Transverse colon (tissue), 4 donors: ENCODE measurements around the gene APMAP. TPM values are rescaled to one million over a fixed set of nuclear protein-coding genes. Genes with fewer than 3 reads are reported as not detected.
A peak's percentile ranks its signal among the peaks of the same experiment; 100 is the strongest.

Source experiments
- DNase-seq: peaks from one replicate; pipeline ENCODE4 v3.0.0-alpha.2; 2019
- H3K27ac ChIP-seq, 4 donors: fragments of 200-600 bp; sonication (generic); 2 replicates each; pipeline ENCODE4 v1.5.1; 2016 to 2018; ENCODE audit warnings: inconsistent platforms in 4 of 4
- H3K27me3 ChIP-seq: fragments of 200-600 bp; sonication (generic); 2 replicates; pipeline ENCODE4 v1.5.1; 2017; ENCODE audit warnings: inconsistent platforms
- H3K36me3 ChIP-seq, 4 donors: fragments of 200-600 bp; sonication (generic); 2 replicates each; pipeline ENCODE4 v1.5.1; 2017 to 2019; ENCODE audit warnings: inconsistent platforms in 4 of 4
- H3K4me1 ChIP-seq, 4 donors: fragments of 200-600 bp; sonication (generic); 2 replicates each; pipeline ENCODE4 v1.5.1; 2017 to 2020; ENCODE audit warnings: inconsistent platforms in 4 of 4
- H3K4me3 ChIP-seq, 4 donors: fragments of 200-600 bp; sonication (generic); 1 replicate in 1 of 4; 2 replicates in 3 of 4; pipeline versions ENCODE4 v1.5.1 to v1.6.1; 2017 to 2019; ENCODE audit warnings: inconsistent platforms in 4 of 4
- H3K9me3 ChIP-seq, 2 donors: fragments of 200-600 bp; sonication (generic); 2 replicates each; pipeline ENCODE4 v1.5.1; 2017 to 2019; ENCODE audit warnings: inconsistent platforms in 2 of 2
- CTCF ChIP-seq, 5 experiments: fragments of 200-600 bp in 3 of 5; fragments of 450-650 bp in 2 of 5; sonication (generic) in 3 of 5; IDR thresholded peaks; 1 replicate in 2 of 5; 2 replicates in 3 of 5; pipeline ENCODE4 v1.5.1; 2016 to 2017; ENCODE audit warnings: antibody characterized with exemption in 5 of 5, inconsistent platforms in 3 of 5, mild to moderate bottlenecking in 2 of 5, moderate library complexity in 1 of 5
- EP300 ChIP-seq: sonication (generic); formaldehyde crosslinking; IDR thresholded peaks from one replicate; pipeline ENCODE4 v1.6.1; 2017; ENCODE audit warnings: antibody characterized with exemption, low read depth
- POLR2A ChIP-seq: fragments of 450-650 bp; IDR thresholded peaks from one replicate; pipeline ENCODE4 v1.6.1; 2016; ENCODE audit warnings: antibody characterized with exemption, mild to moderate bottlenecking, moderate library complexity
- POLR2AphosphoS5 ChIP-seq, 3 donors: sonication (generic); formaldehyde crosslinking; IDR thresholded peaks; one replicate each; pipeline ENCODE4 v1.6.1; 2016; ENCODE audit warnings: antibody characterized with exemption in 3 of 3
- WGBS, 2 donors: methylation state at CpG; one replicate each; pipeline ENCODE4 v1.1.5; 2018; ENCODE audit warnings: low coverage in 1 of 2; 5-methylcytosine and 5-hydroxymethylcytosine counted together
- in situ Hi-C, 4 donors: fragments of 200-750 bp; cut with MboI; loops; one replicate each; pipeline versions ENCODE4 v1.15.0 to v1.15.1; 2017; ENCODE audit warnings: low sequenced_read_pairs in 3 of 4, low pct_ligation_motif_present in 1 of 4, low pct_unique_long_range_greater_than_20kb in 1 of 4
- intact Hi-C: fragments of 100-400 bp; cut with DNase I; formaldehyde crosslinking; loops from one replicate; pipeline ENCODE4 v1.15.1; 2023; ENCODE audit warnings: low total_unique reads
- total RNA-seq, 4 donors: library from RNA; depleted of rRNA; stranded (reverse); fragments of >200 nt; gene quantifications; one replicate each; pipeline ENCODE4 v1.1.0, GENCODE V29; 2016

APMAP gene
- total RNA-seq, 4 donors from 2014 or later, result 14.9 to 88.6 (median 50.2) TPM

- H3K4me3 ChIP-seq, result no peak overlapping the region
- H3K27ac ChIP-seq, result no peak overlapping the region
- in situ Hi-C loops, result loop anchor here in 2 of 4 donors (25.0 kb wide), 2 partner anchors 198 to 423 kb away; partner anchors contain the start of genes ENTPD6 (in 1 of the 2) and GINS1 (in 1 of the 2)
- peaks cover 15 to 54% (median 36%) of the 10 kb centered on the region in 4 donors for H3K4me1 ChIP-seq
- intact Hi-C loops, result loop anchor here (5.0 kb wide), 1 partner anchor 188 kb away; no protein-coding TSS in a partner anchor
- no peaks in the 10 kb centered on the region for H3K36me3 ChIP-seq
- H3K27me3 ChIP-seq, result no peaks in the 10 kb centered on the region
- WGBS, 2 donors, result 94 to 100% methylated on average over 1 to 3 of the region's 3 CpGs
- no peaks in the 10 kb centered on the region for H3K9me3 ChIP-seq
- TF ChIP-seq CTCF (IDR thresholded peaks at IDR 0.05), result no peak
- TF ChIP-seq POLR2A, result no peak
- no peak for DNase-seq
These were observed 3.4 kb downstream of the APMAP start for GRCh38 chr20:24989162-24989561.

- intact Hi-C loops (loop anchor here (5.0 kb wide), 1 partner anchor 189 kb away; no protein-coding TSS in a partner anchor), in situ Hi-C loops (loop anchor here in 2 of 4 donors (25.0 kb wide), 2 partner anchors 199 to 424 kb away; partner anchors contain the start of genes ENTPD6 (in 1 of the 2) and GINS1 (in 1 of the 2))
- no peak for TF ChIP-seq POLR2A
- Histone ChIP-seq H3K4me1 (peaks cover 11 to 44% (median 31%) of the 10 kb centered on the region in 4 donors), H3K4me3 (no peak overlapping the region), H3K36me3 (no peaks in the 10 kb centered on the region), H3K27me3 (no peaks in the 10 kb centered on the region), H3K27ac (no peak overlapping the region), H3K9me3 (no peaks in the 10 kb centered on the region)
- 90 to 92% methylated on average over 3 to 7 of the region's 7 CpGs for WGBS, 2 donors
- DNase-seq, result no peak
These were observed 4.4 kb downstream of the APMAP start for GRCh38 chr20:24987873-24988835.

- Histone ChIP-seq H3K27ac (no peak overlapping the region), H3K9me3 (no peaks in the 10 kb centered on the region), H3K36me3 (peaks cover 0 to 4% (median under 1%) of the 10 kb centered on the region in 4 donors), H3K27me3 (no peaks in the 10 kb centered on the region), H3K4me3 (no peak overlapping the region), H3K4me1 (peaks cover 9 to 42% (median 28%) of the 10 kb centered on the region in 4 donors)
- WGBS, 2 donors, result 85 to 86% methylated on average over 2 of the region's 2 CpGs
- in situ Hi-C loops (loop anchor here in 2 of 4 donors (25.0 kb wide), 2 partner anchors 200 to 425 kb away; partner anchors contain the start of genes ENTPD6 (in 1 of the 2) and GINS1 (in 1 of the 2)), intact Hi-C loops (loop anchor here (5.0 kb wide), 1 partner anchor 190 kb away; no protein-coding TSS in a partner anchor)
- no peak for DNase-seq
- TF ChIP-seq POLR2A (no peak), EP300 (no peak), POLR2AphosphoS5 (IDR thresholded peaks at IDR 0.05) (no peak), CTCF (IDR thresholded peaks at IDR 0.05) (no peak)
These were observed 5.3 kb downstream of the APMAP start for GRCh38 chr20:24987244-24987643.

GRCh38 chr20:24986436-24987015 lies 6.0 kb downstream of the APMAP start:
- H3K27me3 ChIP-seq, result no peaks in the 10 kb centered on the region
- WGBS, 2 donors, result 87 to 100% methylated on average over 3 to 7 of the region's 7 CpGs
- intact Hi-C loops (loop anchor here (5.0 kb wide), 1 partner anchor 191 kb away; no protein-coding TSS in a partner anchor), in situ Hi-C loops (loop anchor here in 2 of 4 donors (25.0 kb wide), 2 partner anchors 201 to 426 kb away; partner anchors contain the start of genes ENTPD6 (in 1 of the 2) and GINS1 (in 1 of the 2))
- peaks cover 0 to 8% (median 4%) of the 10 kb centered on the region in 4 donors for H3K36me3 ChIP-seq
- H3K4me1 ChIP-seq, result peaks cover 9 to 38% (median 24%) of the 10 kb centered on the region in 4 donors
- no peaks in the 10 kb centered on the region for H3K9me3 ChIP-seq
- no peak for TF ChIP-seq POLR2AphosphoS5 (IDR thresholded peaks at IDR 0.05)
- TF ChIP-seq CTCF (IDR thresholded peaks at IDR 0.05), result no peak
- TF ChIP-seq POLR2A, result no peak
- no peak for TF ChIP-seq EP300
- DNase-seq, result no peak
- H3K27ac ChIP-seq, result peak overlapping the region; percentile 65 to 76 (median 70)
- H3K4me3 ChIP-seq, result no peak overlapping the region
